ENCODE results near the gene MCHR1.

GRCh38 chr22:40723396-40723933 lies 44.2 kb downstream of the MCHR1 start:
- TF ChIP-seq CTCF (conservative IDR thresholded peaks at IDR 0.05 in 1 of 2, IDR thresholded peaks at IDR 0.05 in 1 of 2; ENCODE audit: low read depth in 1 of 2, low read length in 2 of 2) (no peak), EZH2 (IDR thresholded peaks at IDR 0.05; ENCODE audit: low read length, missing control alignments) (no peak)

Measured in fibroblast of lung (primary cell).